KBM-7 (cell line): ENCODE data around the gene BCL7C.
"Not testable (repeated sequence)": the region's sequence is repeated elsewhere in the genome, so short reads cannot be mapped to it uniquely, and the experiment has no call there.

Experiments used
- DNase-seq: peaks from one replicate; pipeline ENCODE4 v3.0.0-alpha.2; 2015
- in situ Hi-C: fragments of 300-500 bp; cut with MboI; formaldehyde crosslinking; loops from 2 replicates; pipeline ENCODE4 v1.14.3; 2020; ENCODE audit warnings: low sequenced_read_pairs, low pct_unique_long_range_greater_than_20kb, mixed read lengths

BCL7C gene

GRCh38 chr16:30874821-30875717 is 18.8 kb downstream of the BCL7C start:
- in situ Hi-C loops, result no loop called here
- DNase-seq, result peak; percentile 93

- in situ Hi-C loops, result no loop called here
- DNase-seq, result no peak
Measured at GRCh38 chr16:30874244-30874820, 19.5 kb downstream of the BCL7C start.

DNA sequence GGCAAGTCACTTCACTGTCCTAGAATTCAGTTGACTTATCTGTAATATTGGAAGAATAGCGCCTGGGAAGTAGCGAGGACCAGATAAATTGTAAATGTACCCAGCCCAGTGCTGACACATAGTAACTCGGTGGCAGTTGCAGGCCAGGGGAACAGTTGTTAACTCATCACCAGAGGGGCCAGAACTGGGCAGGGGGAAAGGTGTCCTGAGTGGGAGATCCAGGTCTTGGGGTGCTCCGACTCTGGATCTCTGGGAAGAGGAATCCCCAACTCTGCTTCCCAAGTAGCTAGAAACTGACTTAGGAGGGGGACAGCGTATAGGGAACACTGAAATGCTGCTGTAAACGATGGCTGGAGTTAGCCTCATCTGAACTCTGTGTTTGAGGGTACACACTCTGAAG is 23.0 kb downstream of the BCL7C start:
- in situ Hi-C loops, result no loop called here
- no peak for DNase-seq

DNA sequence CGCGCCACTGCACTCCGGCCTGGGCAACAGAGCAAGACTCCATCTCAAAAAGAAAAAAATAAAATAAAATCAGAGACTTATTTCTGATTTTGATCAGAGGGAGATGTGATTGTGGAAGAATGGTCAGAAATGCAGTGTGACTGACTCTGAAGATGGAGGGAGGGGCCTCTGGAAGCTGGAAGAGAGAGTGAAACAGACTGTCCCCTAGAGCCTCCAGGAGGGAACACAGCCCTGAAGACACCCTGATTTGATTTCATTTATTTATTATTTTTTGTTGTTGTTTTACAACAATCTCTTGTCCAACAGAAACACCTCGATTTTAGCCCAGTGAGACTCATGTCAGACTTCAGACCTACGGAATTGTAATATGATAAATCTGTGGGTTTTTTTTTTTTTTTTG is 26.1 kb downstream of the BCL7C start:
- no peak for DNase-seq
- in situ Hi-C loops, result no loop called here

DNA sequence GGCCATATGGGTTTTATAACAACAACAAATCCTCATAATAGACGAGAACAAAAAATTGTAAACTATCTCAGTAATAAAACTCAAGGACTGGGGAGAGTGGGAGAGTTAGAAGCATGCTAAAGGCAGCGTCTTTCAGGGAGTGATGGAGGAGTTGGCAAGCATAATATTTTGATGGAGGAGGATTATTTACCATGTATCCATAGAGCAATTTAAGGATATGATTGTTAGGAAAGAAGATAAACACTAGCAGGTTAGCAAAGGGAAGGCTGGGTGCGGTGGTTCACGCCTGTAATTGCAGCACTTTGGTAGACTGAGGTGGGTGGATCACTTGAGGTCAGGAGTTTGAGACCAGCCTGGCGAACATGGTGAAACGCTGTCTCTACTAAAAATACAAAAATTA is 27.8 kb downstream of the BCL7C start:
- in situ Hi-C loops, result no loop called here
- no peak for DNase-seq

DNA sequence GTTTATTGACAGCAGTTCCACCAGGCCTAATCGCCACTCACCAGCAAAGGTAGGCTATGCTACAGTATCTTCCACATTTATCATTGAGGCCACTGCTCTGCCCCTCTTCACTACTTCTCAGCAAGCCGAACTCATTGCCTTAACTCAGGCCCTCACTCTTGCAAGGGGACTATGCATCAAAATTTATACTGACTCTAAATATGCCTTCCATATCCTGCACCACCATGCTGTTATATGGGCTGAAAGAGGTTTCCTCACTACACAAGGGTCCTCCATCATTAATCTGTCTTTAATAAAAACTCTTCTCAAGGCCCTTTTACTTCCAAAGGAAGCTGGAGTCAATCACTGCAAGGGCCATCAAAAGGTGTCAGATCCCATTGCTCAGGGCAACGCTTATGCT is 30.7 kb downstream of the BCL7C start:
- DNase-seq, in situ Hi-C loops: not testable (repeated sequence)

GRCh38 chr16:30860729-30861128 is 33.1 kb downstream of the BCL7C start:
- DNase-seq, in situ Hi-C loops: not testable (repeated sequence)

GRCh38 chr16:30858829-30859423 is 35.0 kb downstream of the BCL7C start:
- in situ Hi-C loops, result no loop called here
- no peak for DNase-seq

GRCh38 chr16:30858111-30858495 is 35.8 kb downstream of the BCL7C start:
- DNase-seq, result no peak
- in situ Hi-C loops, result no loop called here

GRCh38 chr16:30853758-30854157 is 40.1 kb downstream of the BCL7C start:
- no peak for DNase-seq
- in situ Hi-C loops, result no loop called here

DNA sequence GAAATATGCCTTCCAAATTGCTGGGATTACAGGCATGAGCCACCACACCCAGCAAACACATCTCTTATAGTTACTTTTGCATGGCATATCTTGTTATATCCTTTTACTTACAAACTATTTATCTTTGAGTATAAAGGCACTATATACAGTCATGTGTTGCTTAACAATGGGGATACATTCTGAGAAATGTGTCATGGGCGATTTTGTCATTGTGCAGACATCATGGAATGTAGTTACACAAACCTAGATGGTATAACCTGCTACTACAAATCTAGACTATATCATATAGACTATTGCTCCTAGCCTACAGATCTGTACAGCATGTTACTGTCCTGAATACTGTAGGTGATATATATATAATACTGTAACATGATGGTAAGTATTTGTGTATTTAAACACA is 43.6 kb downstream of the BCL7C start:
- in situ Hi-C loops, result no loop called here
- DNase-seq, result no peak

- DNase-seq, result no peak
- in situ Hi-C loops, result no loop called here
Measured at GRCh38 chr16:30846649-30847402, 47.1 kb downstream of the BCL7C start.

DNA sequence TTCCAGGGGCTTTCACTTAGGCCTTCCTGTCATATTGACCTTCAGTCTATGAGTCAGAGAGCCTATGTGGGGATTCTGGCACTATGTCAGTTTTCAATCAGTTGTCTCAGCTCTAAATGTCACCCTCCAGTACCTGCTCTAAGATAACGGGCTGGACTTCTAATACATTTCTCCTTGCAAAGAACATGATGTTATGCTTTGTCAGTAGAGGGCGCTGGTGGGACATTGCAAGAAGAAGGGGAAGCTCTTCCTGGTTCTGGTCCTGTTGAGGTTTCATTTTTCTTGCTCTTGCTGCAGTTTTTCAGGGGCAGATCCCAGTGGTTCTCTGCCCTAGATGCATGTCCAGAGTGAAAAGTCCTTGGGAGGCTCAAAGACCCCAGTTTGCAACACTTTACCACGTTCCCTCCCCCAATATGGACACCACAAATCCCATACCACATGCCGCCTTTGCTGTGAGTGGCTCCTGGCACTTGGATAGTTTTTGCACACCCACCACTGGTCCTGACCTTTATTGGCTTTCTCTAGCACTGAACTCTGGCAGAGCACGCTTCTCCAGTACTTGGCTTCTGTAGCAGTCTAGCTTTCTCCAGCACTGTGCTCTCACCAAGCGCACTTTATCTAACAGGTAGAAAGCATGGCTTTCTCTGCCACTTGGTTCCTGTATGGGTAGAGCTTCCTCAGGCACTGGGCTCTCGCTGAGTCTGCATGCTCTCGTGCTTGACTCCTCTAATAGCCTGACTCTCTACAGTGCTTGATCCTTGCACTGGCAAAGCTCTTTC is 49.0 kb downstream of the BCL7C start:
- in situ Hi-C loops, result no loop called here
- peak; percentile 86 for DNase-seq

DNA sequence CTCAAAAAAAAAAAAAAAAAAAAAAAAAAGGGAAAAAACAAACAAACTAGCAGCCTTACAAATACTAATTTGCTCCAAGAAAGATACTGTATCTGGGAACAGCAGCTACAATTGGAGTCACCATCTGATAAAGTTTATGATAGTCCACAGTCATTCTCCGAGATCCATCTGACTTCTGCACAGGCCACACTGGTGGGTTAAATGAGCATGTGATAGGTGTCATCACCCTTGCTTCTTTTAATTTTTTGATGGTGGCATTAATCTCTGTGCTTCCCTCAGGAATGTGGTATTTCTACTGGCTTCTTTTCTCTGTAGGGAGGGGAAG is 49.6 kb downstream of the BCL7C start:
- in situ Hi-C loops, result no loop called here
- DNase-seq, result no peak

- in situ Hi-C loops, result no loop called here
- no peak for DNase-seq
Measured at GRCh38 chr16:30843501-30843900, 50.4 kb downstream of the BCL7C start.

- in situ Hi-C loops, result no loop called here
- no peak for DNase-seq
Measured at GRCh38 chr16:30842971-30843370, 50.9 kb downstream of the BCL7C start.

- in situ Hi-C loops, result no loop called here
- no peak for DNase-seq
Measured at GRCh38 chr16:30841332-30841731, 52.5 kb downstream of the BCL7C start.

DNA sequence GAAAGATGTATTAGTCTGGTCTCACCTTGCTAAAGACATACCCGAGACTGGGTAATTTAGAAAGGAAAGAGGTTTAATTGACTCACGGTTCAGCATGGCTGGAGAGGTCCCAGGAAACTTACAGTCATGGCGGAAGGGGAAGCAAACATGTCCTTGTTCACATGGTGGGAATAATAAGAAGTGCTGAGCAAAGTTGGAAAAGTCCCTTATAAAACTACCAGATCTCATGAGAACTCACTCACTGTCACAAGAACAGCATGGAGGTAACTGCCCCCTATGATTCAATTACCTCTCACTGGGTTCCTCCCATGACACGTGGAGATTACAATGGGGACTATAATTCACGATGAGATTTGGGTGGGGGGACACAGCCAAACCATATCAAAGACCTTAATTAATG is 53.3 kb downstream of the BCL7C start:
- in situ Hi-C loops, result no loop called here
- no peak for DNase-seq

DNA sequence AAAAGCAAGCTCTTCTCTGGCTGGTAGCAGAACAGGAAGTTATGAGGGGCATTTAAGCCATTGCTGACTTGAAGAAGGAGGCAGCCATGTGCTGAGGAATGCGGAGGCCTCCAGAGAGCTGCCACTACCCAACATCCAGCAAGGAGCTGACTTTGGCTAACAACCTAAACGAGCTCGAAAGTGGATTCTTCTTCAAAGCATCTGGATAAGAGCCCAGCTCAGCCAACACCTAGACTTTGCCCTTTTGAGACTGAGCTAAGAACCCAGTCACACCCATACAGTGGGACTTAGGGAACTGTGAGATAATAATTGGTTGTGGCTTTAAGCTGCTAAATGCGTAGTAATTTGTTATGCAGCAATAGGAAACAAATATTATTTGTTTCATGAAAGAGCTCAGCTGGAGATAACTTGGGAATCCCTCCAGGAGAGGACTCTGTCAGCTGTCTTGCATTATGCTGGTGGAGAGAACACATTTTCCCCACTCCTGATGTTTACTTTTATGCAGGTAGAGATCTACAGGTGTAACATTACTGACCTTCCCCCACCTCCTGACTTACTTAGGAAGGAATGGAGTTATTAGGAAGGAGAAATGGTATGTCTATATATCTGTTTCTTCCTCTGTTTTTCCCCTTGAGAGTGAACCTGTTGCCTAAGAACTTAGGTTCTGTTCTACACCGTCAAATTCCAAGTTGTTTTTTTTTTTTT is 54.2 kb downstream of the BCL7C start:
- in situ Hi-C loops, result no loop called here
- DNase-seq, result no peak
